Loucy (cell line): ENCODE data around the gene EDAR.

Source experiments
- H2AFZ ChIP-seq: fragments of 200-600 bp; sonication (generic); 2 replicates; pipeline ENCODE4 v1.6.0; 2016; ENCODE audit warnings: antibody characterized with exemption, mild to moderate bottlenecking, low read length, moderate library complexity
- H3F3A ChIP-seq: fragments of 200-600 bp; 2 replicates; pipeline ENCODE4 v1.6.0; 2016; ENCODE audit warnings: antibody characterized with exemption, low read depth, mild to moderate bottlenecking
- H3K27me3 ChIP-seq: fragments of 200-600 bp; sonication (generic); 2 replicates; pipeline ENCODE4 v1.6.1; 2014; ENCODE audit warnings: low read length, mild to moderate bottlenecking; ENCODE audit not compliant: insufficient read depth, poor library complexity, severe bottlenecking
- H3K36me3 ChIP-seq: fragments of 200-600 bp; sonication (generic); 2 replicates; pipeline ENCODE4 v1.6.1; 2016; ENCODE audit warnings: low read length; ENCODE audit not compliant: insufficient read depth
- H3K4me1 ChIP-seq: fragments of 200-600 bp; sonication (generic); 2 replicates; pipeline ENCODE4 v1.5.1; 2014; ENCODE audit warnings: low read length, mild to moderate bottlenecking; ENCODE audit not compliant: insufficient read depth, poor library complexity, severe bottlenecking
- H3K4me2 ChIP-seq: fragments of 200-600 bp; sonication (generic); 2 replicates; pipeline ENCODE4 v1.6.0; 2014; ENCODE audit warnings: antibody characterized with exemption, low read length, low read depth, mild to moderate bottlenecking; ENCODE audit not compliant: poor library complexity, severe bottlenecking
- H3K4me3 ChIP-seq: fragments of 200-600 bp; sonication (generic); 2 replicates; pipeline ENCODE4 v1.5.1; 2014; ENCODE audit warnings: low read length, mild to moderate bottlenecking, mixed read lengths; ENCODE audit not compliant: poor library complexity, severe bottlenecking
- H3K79me2 ChIP-seq: fragments of 200-600 bp; sonication (generic); 2 replicates; pipeline ENCODE4 v1.6.1; 2014; ENCODE audit warnings: low read length; ENCODE audit not compliant: insufficient read depth
- H3K9ac ChIP-seq: fragments of 200-600 bp; sonication (generic); 2 replicates; pipeline ENCODE4 v1.6.0; 2014; ENCODE audit warnings: mild to moderate bottlenecking, low read depth, low read length, moderate library complexity; ENCODE audit not compliant: poor library complexity, severe bottlenecking
- H3K9me2 ChIP-seq: fragments of 200-600 bp; sonication (generic); replicated peaks from 2 replicates; pipeline ENCODE4 v1.6.1; 2016; ENCODE audit warnings: low read depth, low read length, mixed read lengths
- H3K9me3 ChIP-seq: fragments of 200-600 bp; sonication (generic); 2 replicates; pipeline ENCODE4 v1.6.1; 2014; ENCODE audit warnings: mild to moderate bottlenecking, antibody characterized with exemption, low read length, low read depth; ENCODE audit not compliant: insufficient read depth
- H4K20me1 ChIP-seq: fragments of 200-600 bp; sonication (generic); 2 replicates; pipeline ENCODE4 v1.6.0; 2014; ENCODE audit warnings: antibody characterized with exemption, low read length, mild to moderate bottlenecking; ENCODE audit not compliant: insufficient read depth, poor library complexity, severe bottlenecking
- CTCF ChIP-seq: fragments of 200-600 bp; sonication (generic); conservative IDR thresholded peaks from 2 replicates; pipeline ENCODE4 v1.5.1; 2014; ENCODE audit warnings: mild to moderate bottlenecking, antibody characterized with exemption, low read length
- EZH2phosphoT487 ChIP-seq: fragments of 200-600 bp; IDR thresholded peaks from 2 replicates; pipeline ENCODE4 v1.6.1; 2018; ENCODE audit warnings: antibody characterized with exemption, mild to moderate bottlenecking, moderate library complexity, borderline replicate concordance

Gene EDAR

GRCh38 chr2:109018452-109018851 lies 29.4 kb upstream of the EDAR start:
- TF ChIP-seq EZH2phosphoT487 (no peak), CTCF (no peak)
- H3K4me1 ChIP-seq, result peaks cover 5% of the 10 kb centered on the region

GRCh38 chr2:109017017-109017416 lies 28.0 kb upstream of the EDAR start:
- H3K4me3 ChIP-seq, result no peak overlapping the region
- no peak overlapping the region for H3K9ac ChIP-seq
- no peaks in the 10 kb centered on the region for H3K36me3 ChIP-seq
- no peaks in the 10 kb centered on the region for H3F3A ChIP-seq
- H3K4me2 ChIP-seq, result no peak overlapping the region
- H4K20me1 ChIP-seq, result no peaks in the 10 kb centered on the region
- no peak overlapping the region for H2AFZ ChIP-seq
- H3K9me3 ChIP-seq, result no peaks in the 10 kb centered on the region
- no peaks in the 10 kb centered on the region for H3K79me2 ChIP-seq
- H3K27me3 ChIP-seq, result no peaks in the 10 kb centered on the region
- peaks cover 5% of the 10 kb centered on the region for H3K4me1 ChIP-seq
- H3K9me2 ChIP-seq, result no peaks in the 10 kb centered on the region
- no peak for TF ChIP-seq EZH2phosphoT487
- TF ChIP-seq CTCF, result no peak

More at GRCh38 chr2:109018452-109018851, 29.4 kb upstream of the EDAR start:
- Histone ChIP-seq H3K4me3 (no peak overlapping the region), H3K79me2 (no peaks in the 10 kb centered on the region), H3K36me3 (no peaks in the 10 kb centered on the region), H2AFZ (no peak overlapping the region), H3F3A (no peaks in the 10 kb centered on the region), H3K9me3 (no peaks in the 10 kb centered on the region), H3K9ac (no peak overlapping the region), H3K4me2 (no peak overlapping the region), H3K9me2 (no peaks in the 10 kb centered on the region), H3K27me3 (no peaks in the 10 kb centered on the region), H4K20me1 (no peaks in the 10 kb centered on the region)

GRCh38 chr2:109016376-109016775 lies 27.4 kb upstream of the EDAR start:
- Histone ChIP-seq H3F3A (no peaks in the 10 kb centered on the region), H3K79me2 (no peaks in the 10 kb centered on the region), H3K4me1 (peaks cover 5% of the 10 kb centered on the region), H3K4me2 (no peak overlapping the region), H2AFZ (no peak overlapping the region), H3K27me3 (no peaks in the 10 kb centered on the region), H3K4me3 (no peak overlapping the region), H3K9me2 (no peaks in the 10 kb centered on the region), H4K20me1 (no peaks in the 10 kb centered on the region), H3K36me3 (no peaks in the 10 kb centered on the region), H3K9ac (no peak overlapping the region), H3K9me3 (no peaks in the 10 kb centered on the region)
- TF ChIP-seq EZH2phosphoT487, result no peak
- TF ChIP-seq CTCF, result no peak
